NCI-H446 treated with DMSO at 0.1 percent for 48 hours (cell line): ENCODE results near the gene ST3GAL2.

Experiments
- DNase-seq: peaks from one replicate; lab custom pipeline; 2025; lab: John Stamatoyannopoulos, UW

The ST3GAL2 gene

GRCh38 chr16:70437582-70438557 lies 1.0 kb downstream of the ST3GAL2 start:
- no peak for DNase-seq

GRCh38 chr16:70437017-70437581 lies 1.8 kb downstream of the ST3GAL2 start:
- DNase-seq = no peak

- no peak for DNase-seq
Measured at GRCh38 chr16:70434484-70435260, 4.2 kb downstream of the ST3GAL2 start.

- DNase-seq = no peak
Measured at GRCh38 chr16:70433458-70434103, 5.3 kb downstream of the ST3GAL2 start.

GRCh38 chr16:70432723-70433457 lies 6.0 kb downstream of the ST3GAL2 start:
- no peak for DNase-seq

- no peak for DNase-seq
Measured at GRCh38 chr16:70432356-70432722, 6.6 kb downstream of the ST3GAL2 start.

- DNase-seq = no peak
Measured at GRCh38 chr16:70430667-70431536, 8.0 kb downstream of the ST3GAL2 start.

- DNase-seq = no peak
Measured at GRCh38 chr16:70429888-70430666, 8.8 kb downstream of the ST3GAL2 start.

- peak; percentile 15 for DNase-seq
Measured at GRCh38 chr16:70428178-70428998, 10.5 kb downstream of the ST3GAL2 start.

- no peak for DNase-seq
Measured at GRCh38 chr16:70427786-70428177, 11.1 kb downstream of the ST3GAL2 start.

- DNase-seq = no peak
Measured at GRCh38 chr16:70422543-70422942, 16.4 kb downstream of the ST3GAL2 start.

GRCh38 chr16:70421473-70422311 lies 17.2 kb downstream of the ST3GAL2 start:
- no peak for DNase-seq

- DNase-seq = no peak
Measured at GRCh38 chr16:70421014-70421413, 17.9 kb downstream of the ST3GAL2 start.

- no peak for DNase-seq
Measured at GRCh38 chr16:70419384-70420327, 19.2 kb downstream of the ST3GAL2 start.

- DNase-seq = no peak
Measured at GRCh38 chr16:70418993-70419318, 19.9 kb downstream of the ST3GAL2 start.

GRCh38 chr16:70418274-70418992 lies 20.5 kb downstream of the ST3GAL2 start:
- DNase-seq = no peak
